Measurements from ENCODE around the gene CEP85L. TPM values are rescaled to one million over a fixed set of nuclear protein-coding genes. Genes with fewer than 3 reads are reported as not detected.

Gene CEP85L
- total RNA-seq, 1 donor from 2014 or later, result 10.5 TPM

GRCh38 chr6:118507636-118508035, 143.8 kb downstream of the CEP85L start:
- no peaks in the 10 kb centered on the region for H3K9me3 ChIP-seq
- no peak overlapping the region for H3K4me3 ChIP-seq
- no peak for TF ChIP-seq CTCF (IDR thresholded peaks at IDR 0.05)
- intact Hi-C loops (cut with DNase I), result no loop called here
- H3K4me1 ChIP-seq, result no peaks in the 10 kb centered on the region
- DNase-seq (no peak), ATAC-seq (no peak)
- H3K27me3 ChIP-seq, result no peaks in the 10 kb centered on the region
- H3K36me3 ChIP-seq, result no peaks in the 10 kb centered on the region
- no peak overlapping the region for H3K27ac ChIP-seq

DNA sequence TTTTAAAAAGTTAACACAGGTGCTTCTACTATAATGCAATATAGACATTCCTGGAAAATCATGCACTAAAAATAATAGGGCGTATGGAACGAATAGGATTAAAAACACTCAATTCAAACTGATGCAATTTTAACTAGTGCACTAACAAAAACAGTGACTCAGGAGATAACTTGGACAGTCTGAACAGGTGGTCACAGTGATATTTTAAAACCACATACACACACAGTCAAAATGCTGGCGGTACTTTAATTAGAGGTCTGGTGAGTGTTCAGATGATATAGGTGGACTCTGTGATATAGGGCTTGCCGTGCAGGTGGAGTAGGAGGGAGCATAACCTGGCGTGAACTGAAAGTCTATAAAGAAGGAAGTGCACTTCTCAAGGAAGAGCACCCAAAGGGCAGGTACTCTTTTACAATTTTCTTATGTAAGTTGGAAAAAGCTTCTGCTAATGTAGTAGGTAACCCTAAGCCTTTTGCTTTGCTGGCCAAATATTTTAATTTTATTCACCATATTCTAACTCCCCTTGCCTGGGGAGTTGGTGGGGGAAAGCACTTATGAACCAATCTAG, 145.2 kb downstream of the CEP85L start:
- Histone ChIP-seq H3K36me3 (no peaks in the 10 kb centered on the region), H3K4me3 (no peak overlapping the region), H3K9me3 (no peaks in the 10 kb centered on the region), H3K4me1 (no peaks in the 10 kb centered on the region), H3K27ac (no peak overlapping the region), H3K27me3 (no peaks in the 10 kb centered on the region)
- no peak for ATAC-seq
- TF ChIP-seq CTCF (IDR thresholded peaks at IDR 0.05), result no peak
- DNase-seq, result no peak
- intact Hi-C loops (cut with DNase I), result no loop called here

DNA sequence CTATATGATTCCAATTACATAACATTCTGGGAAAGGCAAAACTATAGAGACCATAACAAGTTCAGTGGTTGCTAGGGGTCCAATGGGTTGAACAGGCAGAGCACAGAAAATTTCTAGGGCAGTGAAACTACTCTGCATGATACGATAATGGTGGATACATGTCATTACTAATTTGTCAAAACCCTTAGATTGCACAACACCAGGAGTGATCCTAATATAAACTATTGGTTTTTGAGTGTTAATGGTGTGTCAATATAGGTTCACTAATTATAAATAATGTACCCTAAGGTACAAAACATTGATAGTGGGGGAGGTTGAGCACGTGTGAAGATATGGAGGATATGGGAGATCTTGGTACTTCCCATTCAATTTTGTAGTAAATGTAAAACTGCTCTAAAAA, 145.7 kb downstream of the CEP85L start:
- DNase-seq, result no peak
- ATAC-seq, result no peak
- no peak overlapping the region for H3K4me3 ChIP-seq
- H3K4me1 ChIP-seq, result no peaks in the 10 kb centered on the region
- intact Hi-C loops (cut with DNase I), result no loop called here
- H3K9me3 ChIP-seq, result no peaks in the 10 kb centered on the region
- H3K27me3 ChIP-seq, result no peaks in the 10 kb centered on the region
- no peak for TF ChIP-seq CTCF (IDR thresholded peaks at IDR 0.05)
- H3K36me3 ChIP-seq, result no peaks in the 10 kb centered on the region
- H3K27ac ChIP-seq, result no peak overlapping the region

DNA sequence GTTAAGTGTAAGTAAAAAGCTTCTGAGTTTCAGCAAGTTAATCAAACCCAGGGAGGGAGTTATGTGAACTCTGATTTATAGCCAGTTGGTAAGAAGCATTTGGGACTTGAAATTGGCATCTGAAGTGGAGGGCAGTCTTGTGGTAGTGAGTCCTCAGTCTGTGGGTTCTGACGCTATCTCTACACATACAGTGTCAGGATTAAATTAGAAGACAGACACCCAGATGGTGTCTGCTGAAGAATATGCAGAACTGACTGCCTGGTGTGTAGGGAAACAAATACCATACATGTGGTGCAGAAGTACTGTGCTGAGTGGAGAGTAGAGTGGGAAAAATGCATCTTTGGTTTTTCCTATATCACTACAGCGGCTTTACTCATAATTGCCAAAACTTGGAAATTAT, 146.8 kb downstream of the CEP85L start:
- ATAC-seq, result no peak
- no peak for TF ChIP-seq CTCF (IDR thresholded peaks at IDR 0.05)
- intact Hi-C loops (cut with DNase I), result no loop called here

DNA sequence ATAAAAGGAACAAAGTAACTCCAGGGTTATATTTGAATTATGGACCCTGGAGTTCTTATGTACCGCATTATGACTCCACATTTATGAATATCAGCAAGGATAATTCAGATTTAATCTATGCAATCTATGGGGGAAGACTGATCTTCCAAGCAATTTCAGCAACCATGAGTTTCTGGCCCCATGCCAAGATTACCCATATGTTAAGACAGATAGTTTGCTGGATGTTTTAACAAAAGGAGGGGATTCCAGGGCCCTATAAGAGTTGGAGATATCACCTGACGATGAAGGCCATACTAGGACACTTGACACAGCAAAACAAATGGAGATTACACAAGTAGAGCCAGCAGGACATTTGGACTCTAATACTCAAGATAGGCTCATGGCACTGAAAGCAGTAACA, 149.2 kb downstream of the CEP85L start:
- DNase-seq (no peak), ATAC-seq (no peak)
- no peaks in the 10 kb centered on the region for H3K9me3 ChIP-seq
- H3K36me3 ChIP-seq, result no peaks in the 10 kb centered on the region
- no peaks in the 10 kb centered on the region for H3K27me3 ChIP-seq
- H3K4me3 ChIP-seq, result no peak overlapping the region
- H3K27ac ChIP-seq, result no peak overlapping the region
- no peak for TF ChIP-seq CTCF (IDR thresholded peaks at IDR 0.05)
- intact Hi-C loops (cut with DNase I), result no loop called here
- H3K4me1 ChIP-seq, result no peaks in the 10 kb centered on the region

More for the DNA sequence above, 146.8 kb downstream of the CEP85L start:
- no peak for DNase-seq
- Histone ChIP-seq H3K27ac (no peak overlapping the region), H3K36me3 (no peaks in the 10 kb centered on the region), H3K4me1 (no peaks in the 10 kb centered on the region), H3K9me3 (no peaks in the 10 kb centered on the region), H3K27me3 (no peaks in the 10 kb centered on the region), H3K4me3 (no peak overlapping the region)

DNA sequence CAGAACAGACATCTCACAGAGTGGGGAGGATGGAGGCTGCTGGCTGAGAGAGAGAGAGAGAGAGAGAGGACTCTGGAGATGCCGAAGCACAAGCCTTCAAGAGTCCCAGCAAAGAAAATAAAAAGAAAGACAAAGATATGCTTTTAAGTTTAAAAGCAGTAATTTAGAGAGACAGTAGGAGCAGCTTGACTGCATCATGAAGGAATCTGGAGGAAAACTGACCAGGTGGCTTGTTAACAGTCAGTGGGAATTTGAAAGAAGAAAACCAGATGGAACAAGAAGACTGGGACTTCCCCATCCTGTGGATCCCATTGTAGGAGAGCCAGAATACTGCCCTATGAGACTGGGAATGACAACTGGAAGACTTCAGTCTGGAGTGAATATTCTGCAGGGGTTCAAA, 149.6 kb downstream of the CEP85L start:
- no peak overlapping the region for H3K27ac ChIP-seq
- no peak overlapping the region for H3K4me3 ChIP-seq
- H3K4me1 ChIP-seq, result no peaks in the 10 kb centered on the region
- intact Hi-C loops (cut with DNase I), result no loop called here
- no peaks in the 10 kb centered on the region for H3K9me3 ChIP-seq
- TF ChIP-seq CTCF (IDR thresholded peaks at IDR 0.05), result no peak
- H3K27me3 ChIP-seq, result no peaks in the 10 kb centered on the region
- DNase-seq (no peak), ATAC-seq (no peak)
- no peaks in the 10 kb centered on the region for H3K36me3 ChIP-seq

All from upper lobe of right lung (tissue), 1 donor.